ENCODE measurements around the gene BCL7A.
"Not testable (repeated sequence)": the region's sequence is repeated elsewhere in the genome, so short reads cannot be mapped to it uniquely, and the experiment has no call there.

BCL7A gene

DNA sequence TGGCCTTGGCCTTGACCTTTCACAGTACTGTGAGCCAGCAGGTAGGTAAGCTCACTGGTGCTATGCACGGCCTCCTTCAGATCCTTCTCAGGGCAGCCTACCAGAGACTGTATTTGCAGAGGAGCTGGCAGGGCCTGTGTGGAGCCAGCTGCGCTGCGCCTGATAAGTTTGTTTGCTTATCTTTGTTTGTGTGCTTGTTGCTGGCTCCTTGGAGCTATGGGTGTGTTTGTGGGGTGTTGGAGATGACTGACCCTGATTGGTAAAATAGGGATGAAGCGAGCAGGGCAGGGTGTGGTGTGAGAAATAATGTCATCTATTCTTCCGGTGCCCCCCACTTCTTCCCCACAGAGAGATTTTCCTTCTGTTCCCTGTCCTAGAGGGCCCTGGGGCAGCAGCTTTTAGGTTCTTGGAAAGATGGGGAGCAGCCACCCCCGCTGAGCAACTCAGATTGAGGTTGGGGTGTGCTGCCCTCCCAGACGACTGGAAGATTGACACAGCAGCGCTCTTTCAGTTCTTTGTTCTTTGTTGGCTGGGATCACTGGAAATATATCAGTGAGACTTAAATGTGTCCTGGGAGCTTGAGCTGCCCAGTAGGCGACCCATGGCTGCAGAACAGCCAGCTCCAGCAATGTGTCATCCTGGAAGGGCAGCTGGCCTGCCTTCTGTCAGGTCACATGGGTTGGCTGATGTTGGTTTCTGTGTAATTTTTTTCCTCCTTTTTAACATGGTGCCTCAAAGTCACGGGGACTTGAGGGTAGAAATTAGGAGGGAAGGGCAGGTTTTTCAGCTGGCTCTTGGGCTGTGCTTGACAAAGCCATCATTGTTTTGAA is 76.5 kb downstream of the BCL7A start:
- DNase-seq, result no peak

DNA sequence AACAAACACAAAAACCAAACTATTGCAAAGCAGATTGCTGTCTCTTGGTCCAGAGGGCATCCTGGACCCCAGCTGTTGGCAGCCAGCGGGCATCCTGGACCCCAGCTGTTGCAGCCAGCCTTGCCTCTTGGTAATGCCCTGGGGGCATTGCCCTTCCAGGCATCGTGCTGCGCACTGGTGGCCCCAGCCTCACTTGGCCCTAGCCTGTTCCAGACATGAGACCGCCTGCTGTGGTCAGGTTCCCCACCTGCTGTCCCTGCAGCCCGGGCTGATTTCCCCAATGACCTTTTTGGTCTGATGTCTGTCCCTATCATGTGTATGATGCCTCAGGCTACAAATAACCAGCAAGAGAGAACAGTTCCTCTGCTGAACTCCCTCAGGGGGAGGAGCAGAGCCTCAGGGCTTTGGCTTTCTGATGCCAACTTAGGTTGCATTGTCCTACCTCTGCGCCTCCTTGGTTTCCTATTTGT is 77.6 kb downstream of the BCL7A start:
- no peak for DNase-seq

DNA sequence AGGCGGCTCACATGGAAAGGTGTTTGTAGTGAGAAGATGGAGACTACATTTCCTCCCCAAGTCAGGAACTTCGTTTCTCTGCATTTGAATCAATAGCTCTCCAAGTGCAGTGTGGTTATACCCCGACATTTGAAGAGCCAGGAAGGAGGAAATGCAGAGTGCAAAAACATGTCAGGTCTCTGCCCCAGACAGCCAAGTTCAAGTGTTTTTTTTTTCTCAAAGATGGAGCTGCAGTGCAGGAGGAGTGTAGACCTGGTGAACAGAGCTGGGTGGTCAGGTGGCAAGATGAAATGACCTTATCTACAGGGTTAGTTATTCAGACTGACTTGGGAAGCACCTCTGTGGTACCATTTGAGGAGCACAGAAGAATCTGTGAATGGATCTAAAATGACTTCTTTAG is 78.2 kb downstream of the BCL7A start:
- no peak for DNase-seq

DNA sequence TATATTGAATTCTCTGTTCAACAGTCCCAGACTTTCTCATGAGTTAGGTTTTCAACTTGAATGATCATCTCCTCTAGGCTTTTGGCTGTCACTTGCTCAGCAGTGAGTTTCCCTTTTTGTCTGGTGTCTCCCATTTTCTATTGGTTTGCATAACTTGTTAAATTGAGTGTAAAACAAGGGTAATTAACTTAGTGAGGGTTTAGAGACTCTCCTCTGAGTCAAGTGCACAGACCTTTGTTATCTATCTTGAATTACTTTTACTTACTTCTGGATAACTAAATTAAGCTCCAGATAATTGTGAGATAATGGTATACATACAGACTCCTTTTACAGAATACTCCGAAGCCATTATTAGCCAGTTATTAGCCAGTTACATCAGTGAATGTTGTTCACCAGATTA is 78.9 kb downstream of the BCL7A start:
- no peak for DNase-seq

DNA sequence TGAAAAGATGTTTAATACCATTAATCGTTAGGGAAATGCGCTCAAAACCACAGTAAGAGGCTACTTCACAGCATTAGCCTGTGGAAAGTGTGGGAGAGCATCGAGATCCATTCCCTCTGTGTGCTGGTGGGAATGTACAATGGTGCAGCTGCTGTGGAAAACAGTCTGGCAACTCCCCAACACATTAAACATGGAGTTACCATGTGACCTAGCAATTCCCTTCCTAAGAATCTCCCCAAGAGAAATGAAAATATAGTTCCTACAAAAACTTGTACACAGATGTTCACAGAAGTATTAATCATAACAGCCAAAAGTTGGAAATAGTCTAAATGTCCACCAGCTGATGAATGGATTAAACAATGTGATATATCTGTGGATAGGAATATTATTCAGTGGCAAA is 80.6 kb downstream of the BCL7A start:
- DNase-seq, result no peak

DNA sequence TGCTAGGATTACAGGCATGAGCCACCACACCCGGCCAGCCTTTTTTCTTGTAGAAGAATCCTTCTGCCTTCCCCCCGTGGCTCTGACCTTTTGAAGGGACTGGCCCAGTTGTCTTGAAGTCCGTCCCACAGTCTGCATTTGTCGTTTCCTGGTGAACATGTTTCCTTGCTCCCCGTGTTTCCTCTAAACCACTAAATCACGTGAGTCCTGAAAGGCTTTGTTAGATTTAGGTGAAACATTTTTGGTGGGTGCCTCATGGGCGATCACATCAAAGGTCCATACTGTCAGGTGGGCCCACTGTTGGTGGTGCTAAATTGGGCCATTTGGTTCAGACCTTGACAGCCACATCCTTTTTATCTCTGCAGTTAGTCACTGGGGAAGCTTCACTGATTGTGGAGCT is 83.2 kb downstream of the BCL7A start:
- peak in 1 of 2 donors; percentile 27 for DNase-seq

DNA sequence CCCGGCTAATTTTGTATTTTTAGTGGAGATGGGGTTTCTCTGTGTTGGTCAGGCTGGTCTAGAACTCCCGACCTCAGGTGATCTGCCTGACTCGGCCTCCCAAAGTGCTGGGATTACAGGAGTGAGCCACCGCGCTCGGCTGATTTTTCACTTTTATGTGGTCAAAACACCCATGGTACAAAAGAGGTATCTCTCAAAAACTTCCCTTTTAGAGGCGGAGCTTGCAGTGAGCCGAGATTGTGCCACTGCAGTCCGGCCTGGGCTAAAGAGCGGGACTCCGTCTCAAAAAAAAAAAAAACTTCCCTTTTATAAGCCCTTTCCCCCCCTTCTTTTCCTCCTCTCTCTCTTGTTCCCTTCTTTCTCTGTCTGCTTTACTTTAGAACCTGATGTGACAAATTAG is 83.8 kb downstream of the BCL7A start:
- not testable (repeated sequence) for DNase-seq

DNA sequence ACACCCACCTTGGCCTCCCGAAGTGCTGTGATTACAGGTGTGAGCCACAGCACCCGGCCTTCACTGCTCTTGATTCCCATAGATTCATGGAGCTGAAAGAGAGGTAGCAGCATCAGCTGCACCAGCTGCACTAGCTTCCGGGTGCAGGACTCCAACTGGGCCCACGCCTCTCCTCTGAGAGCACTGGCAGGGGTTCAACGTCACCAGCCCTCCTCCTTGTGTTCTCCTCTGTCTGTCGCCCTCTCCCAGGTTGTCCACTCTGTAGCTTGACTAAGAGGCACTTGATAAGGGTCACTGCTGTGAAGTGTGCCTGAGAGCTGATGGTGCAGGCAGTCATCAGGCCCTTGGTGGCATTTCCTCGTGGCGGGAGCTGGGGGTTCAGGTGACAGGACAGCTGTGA is 85.2 kb downstream of the BCL7A start:
- DNase-seq, result no peak

DNA sequence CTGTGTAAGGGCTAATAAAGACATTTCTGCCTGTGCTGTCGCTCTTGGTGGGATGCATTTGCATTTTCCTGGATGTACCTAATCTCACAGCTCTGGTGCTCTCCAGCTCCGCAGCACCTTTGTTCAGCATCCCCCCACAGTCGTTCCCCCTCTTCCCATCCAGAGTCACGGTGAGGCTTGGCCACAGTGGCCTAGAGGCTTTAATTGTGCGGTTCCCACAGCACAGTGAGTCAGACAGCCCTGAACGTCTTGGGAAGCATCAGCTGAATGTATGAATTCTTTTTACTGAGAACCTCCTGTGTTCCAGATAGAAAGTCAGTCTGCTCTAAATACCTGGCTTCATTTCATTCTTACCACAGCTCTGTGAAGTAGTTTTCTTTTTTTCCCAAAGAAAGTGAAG is 85.6 kb downstream of the BCL7A start:
- no peak for DNase-seq

DNA sequence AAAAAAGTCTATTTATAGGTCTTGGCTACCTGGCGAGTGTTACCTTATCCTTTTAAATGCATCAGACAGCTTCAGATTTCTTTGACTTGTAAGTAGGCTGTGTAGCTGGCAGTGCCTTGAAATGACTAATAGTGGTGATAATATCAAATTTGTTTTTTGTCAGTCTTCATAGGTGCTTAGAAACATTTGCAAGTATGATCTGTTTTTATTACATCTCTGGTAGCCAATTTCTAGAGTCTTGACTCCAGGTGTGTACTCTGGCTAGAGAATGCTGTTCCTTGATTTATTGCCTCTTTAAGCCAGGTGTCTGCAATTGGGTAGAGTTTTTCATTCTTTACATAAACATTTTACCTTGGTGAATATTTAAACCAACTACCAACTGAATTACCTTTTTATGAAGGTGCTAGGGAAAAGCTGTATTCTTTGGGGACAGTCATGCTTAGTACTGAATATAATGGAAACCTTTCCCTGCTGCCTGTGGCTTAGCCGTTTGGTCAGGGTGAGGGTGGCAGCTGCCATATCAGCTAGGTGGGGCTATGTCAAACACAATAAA is 89.5 kb downstream of the BCL7A start:
- DNase-seq, result no peak

Data from CD4-positive, alpha-beta T cell treated with Interferon alpha-2 for 1 hour (primary cell).